Liver (tissue), 9 donors: ENCODE results near the gene ZNF292. TPM values are rescaled to one million over a fixed set of nuclear protein-coding genes. Genes with fewer than 3 reads are reported as not detected.

Experiments
- DNase-seq: peaks from one replicate; pipeline ENCODE4 v3.0.0-alpha.2; 2017; ENCODE audit warnings: low spot score
- H3K27ac ChIP-seq, 2 donors: one replicate each; pipeline ENCODE4 v1.7.0; 2013; ENCODE audit warnings: inconsistent platforms in 2 of 2, low read length in 2 of 2, control low read depth in 1 of 2, low read depth in 1 of 2, mild to moderate bottlenecking in 1 of 2
- H3K27me3 ChIP-seq, 4 donors: one replicate each; pipeline versions ENCODE4 v1.6.1 to v1.7.0; 2013; ENCODE audit warnings: low read length in 3 of 4, inconsistent platforms in 1 of 4, mild to moderate bottlenecking in 1 of 4, moderate library complexity in 1 of 4; ENCODE audit not compliant: control insufficient read depth in 4 of 4, insufficient read depth in 4 of 4
- H3K36me3 ChIP-seq, 4 donors: one replicate each; pipeline versions ENCODE4 v1.6.1 to v1.7.0; 2013; ENCODE audit warnings: low read length in 3 of 4, mild to moderate bottlenecking in 3 of 4, low read depth in 1 of 4, moderate library complexity in 1 of 4; ENCODE audit not compliant: control insufficient read depth in 4 of 4, insufficient read depth in 3 of 4
- H3K4me1 ChIP-seq, 4 donors: one replicate each; pipeline versions ENCODE4 v1.6.1 to v1.7.0; 2013; ENCODE audit warnings: low read length in 3 of 4, mild to moderate bottlenecking in 3 of 4, moderate library complexity in 1 of 4; ENCODE audit not compliant: control insufficient read depth in 4 of 4, insufficient read depth in 4 of 4
- H3K4me3 ChIP-seq, 3 donors: one replicate each; pipeline versions ENCODE4 v1.6.1 to v1.7.0; 2013; ENCODE audit warnings: low read length in 3 of 3, control low read depth in 1 of 3, low read depth in 1 of 3, mild to moderate bottlenecking in 1 of 3
- H3K9ac ChIP-seq, 2 donors: one replicate each; pipeline ENCODE4 v1.7.0; 2013; ENCODE audit warnings: low read length in 2 of 2, mild to moderate bottlenecking in 2 of 2, moderate library complexity in 2 of 2, control low read depth in 1 of 2, low read depth in 1 of 2
- H3K9me3 ChIP-seq, 4 donors: one replicate each; pipeline versions ENCODE4 v1.6.1 to v1.7.0; 2013; ENCODE audit warnings: low read length in 3 of 4; ENCODE audit not compliant: control insufficient read depth in 4 of 4
- ATF3 ChIP-seq: IDR thresholded peaks from 2 replicates; pipeline ENCODE4 v1.6.1; 2016; ENCODE audit warnings: antibody characterized with exemption
- EGR1 ChIP-seq, 2 donors: IDR thresholded peaks; 2 replicates each; pipeline ENCODE4 v1.6.1; 2016 to 2018; ENCODE audit warnings: antibody characterized with exemption in 2 of 2, low read depth in 2 of 2
- GABPA ChIP-seq, 2 donors: IDR thresholded peaks in 1 of 2; conservative IDR thresholded peaks in 1 of 2; 2 replicates each; pipeline ENCODE4 v1.6.1; 2016; ENCODE audit warnings: antibody characterized with exemption in 2 of 2, mild to moderate bottlenecking in 1 of 2, moderate library complexity in 1 of 2
- JUND ChIP-seq, 2 donors: IDR thresholded peaks; 2 replicates each; pipeline ENCODE4 v1.6.1; 2016; ENCODE audit warnings: antibody characterized with exemption in 2 of 2
- RAD21 ChIP-seq, 2 donors: IDR thresholded peaks; 2 replicates each; pipeline ENCODE4 v1.6.1; 2016; ENCODE audit warnings: antibody characterized with exemption in 2 of 2, mild to moderate bottlenecking in 2 of 2
- REST ChIP-seq: IDR thresholded peaks from 2 replicates; pipeline ENCODE4 v1.6.1; 2016; ENCODE audit warnings: antibody characterized with exemption, mild to moderate bottlenecking
- RXRA ChIP-seq, 2 donors: IDR thresholded peaks; 2 replicates each; pipeline ENCODE4 v1.6.1; 2017 to 2018; ENCODE audit warnings: antibody characterized with exemption in 2 of 2, mild to moderate bottlenecking in 1 of 2
- SP1 ChIP-seq: IDR thresholded peaks from 2 replicates; pipeline ENCODE4 v1.6.1; 2018; ENCODE audit warnings: antibody characterized with exemption, mild to moderate bottlenecking
- TAF1 ChIP-seq: conservative IDR thresholded peaks from 2 replicates; pipeline ENCODE4 v1.6.1; 2016; ENCODE audit warnings: antibody characterized with exemption, mild to moderate bottlenecking
- ZBTB33 ChIP-seq: IDR thresholded peaks from 2 replicates; pipeline ENCODE4 v1.6.1; 2016; ENCODE audit warnings: antibody characterized with exemption
- WGBS: extraction: QIAGEN DNeasy Blood & Tissue Kit; methylation state at CpG from one replicate; pipeline ENCODE4 v1.1.7; 2013; 5-methylcytosine and 5-hydroxymethylcytosine counted together
- polyA plus RNA-seq, 2 donors: library from polyadenylated mRNA; stranded (reverse) in 1 of 2; unstranded in 1 of 2; fragments of 200-250 nt in 1 of 2; fragments of >200 nt in 1 of 2; fragmentation: Nextera tagmentation in 1 of 2; extraction: Ambion mirVana in 1 of 2; gene quantifications; one replicate each; pipeline versions ENCODE4 v1.2.1 to v1.2.3, GENCODE V29; 2013 to 2015
- total RNA-seq, 2 donors: library from RNA; depleted of rRNA; stranded (reverse); fragments of >200 nt; gene quantifications; one replicate each; pipeline ENCODE4 v1.2.3, GENCODE V29; 2014
- TF ChIP-seq, protein P1 (sequence below): fragments of 150-350 bp; IDR thresholded peaks from 2 replicates; pipeline ENCODE4 v1.5.1; 2017; ENCODE audit warnings: improper control_type of control experiment, low read depth, low read length; ENCODE audit not compliant: missing input control
- TF ChIP-seq, protein P2 (sequence below): IDR thresholded peaks from 2 replicates; pipeline ENCODE4 v1.6.1; 2016; ENCODE audit warnings: antibody characterized with exemption
- donor health status: healthy.
- donor health status: healthy.
- donor health status: healthy.
- donor health status: healthy.
- donor health status: healthy.

ZNF292 gene
- total and polyA plus RNA-seq, 4 donors = 2.7 to 16.4 (median 12.5) TPM

DNA sequence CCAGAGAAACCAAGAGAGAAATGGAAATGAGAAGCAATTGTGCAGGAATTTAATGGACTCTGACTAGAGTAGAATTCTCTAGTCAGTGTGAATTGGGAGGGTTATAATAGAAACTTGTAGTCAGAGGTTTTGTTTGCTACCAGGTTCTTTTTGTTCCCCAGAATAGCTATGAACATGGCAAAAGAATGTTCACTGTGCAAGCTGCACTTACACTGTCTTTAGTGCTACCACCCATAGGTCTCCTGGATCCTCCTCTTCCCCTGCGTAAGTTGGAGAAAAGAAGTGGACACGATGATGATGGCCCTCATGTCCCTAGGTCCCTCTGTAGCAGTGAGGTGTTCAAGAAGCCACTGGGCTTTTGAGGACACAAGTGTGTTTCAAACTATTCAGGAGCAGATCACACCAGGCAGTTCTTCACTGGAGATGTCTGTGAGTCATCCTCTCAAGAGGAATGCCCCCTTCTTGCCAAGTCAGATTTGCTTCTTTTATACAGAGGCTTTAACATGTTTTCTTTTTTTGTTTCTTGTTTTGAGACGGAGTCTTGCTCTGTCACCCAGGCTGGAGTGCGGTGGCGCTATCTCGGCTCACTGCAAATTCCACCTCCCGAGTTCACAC lies 119.4 kb downstream of the ZNF292 start (continued):
- TF ChIP-seq, protein P1, sequence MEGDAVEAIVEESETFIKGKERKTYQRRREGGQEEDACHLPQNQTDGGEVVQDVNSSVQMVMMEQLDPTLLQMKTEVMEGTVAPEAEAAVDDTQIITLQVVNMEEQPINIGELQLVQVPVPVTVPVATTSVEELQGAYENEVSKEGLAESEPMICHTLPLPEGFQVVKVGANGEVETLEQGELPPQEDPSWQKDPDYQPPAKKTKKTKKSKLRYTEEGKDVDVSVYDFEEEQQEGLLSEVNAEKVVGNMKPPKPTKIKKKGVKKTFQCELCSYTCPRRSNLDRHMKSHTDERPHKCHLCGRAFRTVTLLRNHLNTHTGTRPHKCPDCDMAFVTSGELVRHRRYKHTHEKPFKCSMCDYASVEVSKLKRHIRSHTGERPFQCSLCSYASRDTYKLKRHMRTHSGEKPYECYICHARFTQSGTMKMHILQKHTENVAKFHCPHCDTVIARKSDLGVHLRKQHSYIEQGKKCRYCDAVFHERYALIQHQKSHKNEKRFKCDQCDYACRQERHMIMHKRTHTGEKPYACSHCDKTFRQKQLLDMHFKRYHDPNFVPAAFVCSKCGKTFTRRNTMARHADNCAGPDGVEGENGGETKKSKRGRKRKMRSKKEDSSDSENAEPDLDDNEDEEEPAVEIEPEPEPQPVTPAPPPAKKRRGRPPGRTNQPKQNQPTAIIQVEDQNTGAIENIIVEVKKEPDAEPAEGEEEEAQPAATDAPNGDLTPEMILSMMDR = no peak

- 63% methylated on average over 1 of the region's 1 CpG for WGBS
- no peaks in the 10 kb centered on the region for H3K9me3 ChIP-seq
- H3K4me3 ChIP-seq = no peak overlapping the region
- TF ChIP-seq GABPA (IDR thresholded peaks at IDR 0.05 in 1 of 2, conservative IDR thresholded peaks at IDR 0.05 in 1 of 2) (no peak), ZBTB33 (no peak), RXRA (IDR thresholded peaks at IDR 0.05) (no peak), JUND (IDR thresholded peaks at IDR 0.05) (no peak), REST (no peak), TAF1 (no peak)
- TF ChIP-seq, protein P1 = no peak
- TF ChIP-seq, protein P2, sequence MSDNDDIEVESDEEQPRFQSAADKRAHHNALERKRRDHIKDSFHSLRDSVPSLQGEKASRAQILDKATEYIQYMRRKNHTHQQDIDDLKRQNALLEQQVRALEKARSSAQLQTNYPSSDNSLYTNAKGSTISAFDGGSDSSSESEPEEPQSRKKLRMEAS = no peak
- no peaks in the 10 kb centered on the region for H3K36me3 ChIP-seq
- no peaks in the 10 kb centered on the region for H3K4me1 ChIP-seq
- DNase-seq = no peak
- H3K9ac ChIP-seq = no peak overlapping the region
- H3K27me3 ChIP-seq = no peaks in the 10 kb centered on the region
- H3K27ac ChIP-seq = no peak overlapping the region
Measured at GRCh38 chr6:87276624-87277023, 121.3 kb downstream of the ZNF292 start.

DNA sequence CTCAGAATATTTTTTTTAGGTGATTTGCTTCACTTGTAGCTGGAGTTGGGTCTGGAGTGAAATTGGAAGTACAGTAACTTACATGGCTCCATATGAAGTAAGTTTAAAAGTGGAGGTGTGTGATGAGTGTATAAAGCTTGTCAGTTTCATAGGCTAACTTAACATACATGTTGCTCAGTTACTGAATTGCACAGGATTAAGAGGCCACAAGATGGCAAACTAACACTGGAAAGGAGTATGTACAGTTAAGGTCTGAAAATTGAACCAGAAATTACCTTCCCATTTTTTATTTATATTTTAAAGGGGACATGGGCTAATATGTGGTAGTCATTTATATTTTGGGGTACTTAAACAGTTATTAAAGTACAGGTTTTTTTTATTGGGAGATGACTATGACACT lies 121.8 kb downstream of the ZNF292 start:
- no peak for DNase-seq
- H3K4me3 ChIP-seq = no peak overlapping the region
- H3K9ac ChIP-seq = no peak overlapping the region
- H3K4me1 ChIP-seq = no peaks in the 10 kb centered on the region
- no peaks in the 10 kb centered on the region for H3K36me3 ChIP-seq
- H3K27me3 ChIP-seq = no peaks in the 10 kb centered on the region
- no peak overlapping the region for H3K27ac ChIP-seq
- H3K9me3 ChIP-seq = no peaks in the 10 kb centered on the region
- TF ChIP-seq ATF3 (no peak), RAD21 (IDR thresholded peaks at IDR 0.05) (peak; percentile 8 to 36), JUND (IDR thresholded peaks at IDR 0.05) (no peak), SP1 (no peak), REST (no peak), EGR1 (IDR thresholded peaks at IDR 0.05; ENCODE audit: low read depth in 2 of 2) (no peak), ZBTB33 (no peak)
